Tibial nerve (tissue), 4 donors: ENCODE data around the gene ABHD5.
"Not testable (repeated sequence)": the region's sequence is repeated elsewhere in the genome, so short reads cannot be mapped to it uniquely, and the experiment has no call there.

Source experiments
- EP300 ChIP-seq, 2 donors: sonication (generic); formaldehyde crosslinking; IDR thresholded peaks; one replicate each; pipeline ENCODE4 v1.6.1; 2017; ENCODE audit warnings: antibody characterized with exemption in 2 of 2, mild to moderate bottlenecking in 1 of 2
- POLR2A ChIP-seq, 2 donors: fragments of 450-650 bp; IDR thresholded peaks; one replicate each; pipeline ENCODE4 v1.6.1; 2017; ENCODE audit warnings: antibody characterized with exemption in 2 of 2, mild to moderate bottlenecking in 2 of 2, moderate library complexity in 2 of 2
- TF ChIP-seq, protein P1 (sequence below), 5 experiments: fragments of 200-600 bp in 3 of 5; fragments of 450-650 bp in 2 of 5; sonication (generic) in 3 of 5; IDR thresholded peaks; one replicate each; pipeline ENCODE4 v1.5.1; 2016 to 2019; ENCODE audit warnings: antibody characterized with exemption in 5 of 5, mild to moderate bottlenecking in 3 of 5, moderate library complexity in 2 of 5

DNA sequence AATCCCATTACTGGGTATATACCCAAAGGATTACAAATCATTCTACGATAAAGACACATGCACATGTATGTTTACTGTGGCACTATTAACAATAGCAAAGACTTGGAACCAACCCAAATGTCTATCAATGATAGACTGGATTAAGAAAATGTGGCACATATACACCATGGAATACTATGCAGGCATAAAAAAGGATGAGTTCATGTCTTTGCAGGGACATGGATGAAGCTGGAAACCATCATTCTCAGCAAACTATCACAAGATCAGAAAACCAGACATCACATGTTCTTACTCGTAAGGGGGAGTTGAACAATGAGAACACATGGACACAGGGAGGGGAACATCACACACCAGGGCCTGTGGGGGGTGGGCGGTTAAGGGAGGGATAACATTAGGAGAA is 25.7 kb upstream of the ABHD5 start:
- not testable (repeated sequence) for TF ChIP-seq POLR2A, EP300 (IDR thresholded peaks at IDR 0.05)
- TF ChIP-seq, protein P1, sequence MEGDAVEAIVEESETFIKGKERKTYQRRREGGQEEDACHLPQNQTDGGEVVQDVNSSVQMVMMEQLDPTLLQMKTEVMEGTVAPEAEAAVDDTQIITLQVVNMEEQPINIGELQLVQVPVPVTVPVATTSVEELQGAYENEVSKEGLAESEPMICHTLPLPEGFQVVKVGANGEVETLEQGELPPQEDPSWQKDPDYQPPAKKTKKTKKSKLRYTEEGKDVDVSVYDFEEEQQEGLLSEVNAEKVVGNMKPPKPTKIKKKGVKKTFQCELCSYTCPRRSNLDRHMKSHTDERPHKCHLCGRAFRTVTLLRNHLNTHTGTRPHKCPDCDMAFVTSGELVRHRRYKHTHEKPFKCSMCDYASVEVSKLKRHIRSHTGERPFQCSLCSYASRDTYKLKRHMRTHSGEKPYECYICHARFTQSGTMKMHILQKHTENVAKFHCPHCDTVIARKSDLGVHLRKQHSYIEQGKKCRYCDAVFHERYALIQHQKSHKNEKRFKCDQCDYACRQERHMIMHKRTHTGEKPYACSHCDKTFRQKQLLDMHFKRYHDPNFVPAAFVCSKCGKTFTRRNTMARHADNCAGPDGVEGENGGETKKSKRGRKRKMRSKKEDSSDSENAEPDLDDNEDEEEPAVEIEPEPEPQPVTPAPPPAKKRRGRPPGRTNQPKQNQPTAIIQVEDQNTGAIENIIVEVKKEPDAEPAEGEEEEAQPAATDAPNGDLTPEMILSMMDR (IDR thresholded peaks at IDR 0.05): not testable (repeated sequence)
